ENCODE data around the gene PNKD.

The PNKD gene

DNA sequence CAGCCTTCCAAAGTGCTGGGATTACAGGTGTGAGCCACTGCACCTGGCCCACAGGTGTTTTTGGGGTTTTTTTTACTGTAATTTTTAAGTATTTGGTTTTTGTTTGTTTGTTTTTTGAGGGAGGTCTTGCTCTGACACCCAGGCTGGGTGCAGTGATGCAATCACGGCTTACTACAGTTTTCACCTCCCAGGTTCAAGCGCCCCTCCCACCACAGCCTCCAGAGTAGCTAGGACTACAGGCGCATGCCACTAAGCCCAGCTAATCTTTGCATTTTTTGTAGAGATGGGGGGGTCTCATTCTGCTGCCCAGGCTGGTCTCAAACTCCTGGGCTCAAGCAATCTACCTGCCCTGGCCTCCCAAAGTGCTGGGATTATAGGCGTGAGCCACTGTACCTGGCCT lies 104.5 kb downstream of the PNKD start:
- TF ChIP-seq, protein P1, sequence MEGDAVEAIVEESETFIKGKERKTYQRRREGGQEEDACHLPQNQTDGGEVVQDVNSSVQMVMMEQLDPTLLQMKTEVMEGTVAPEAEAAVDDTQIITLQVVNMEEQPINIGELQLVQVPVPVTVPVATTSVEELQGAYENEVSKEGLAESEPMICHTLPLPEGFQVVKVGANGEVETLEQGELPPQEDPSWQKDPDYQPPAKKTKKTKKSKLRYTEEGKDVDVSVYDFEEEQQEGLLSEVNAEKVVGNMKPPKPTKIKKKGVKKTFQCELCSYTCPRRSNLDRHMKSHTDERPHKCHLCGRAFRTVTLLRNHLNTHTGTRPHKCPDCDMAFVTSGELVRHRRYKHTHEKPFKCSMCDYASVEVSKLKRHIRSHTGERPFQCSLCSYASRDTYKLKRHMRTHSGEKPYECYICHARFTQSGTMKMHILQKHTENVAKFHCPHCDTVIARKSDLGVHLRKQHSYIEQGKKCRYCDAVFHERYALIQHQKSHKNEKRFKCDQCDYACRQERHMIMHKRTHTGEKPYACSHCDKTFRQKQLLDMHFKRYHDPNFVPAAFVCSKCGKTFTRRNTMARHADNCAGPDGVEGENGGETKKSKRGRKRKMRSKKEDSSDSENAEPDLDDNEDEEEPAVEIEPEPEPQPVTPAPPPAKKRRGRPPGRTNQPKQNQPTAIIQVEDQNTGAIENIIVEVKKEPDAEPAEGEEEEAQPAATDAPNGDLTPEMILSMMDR (IDR thresholded peaks at IDR 0.05), result no peak

DNA sequence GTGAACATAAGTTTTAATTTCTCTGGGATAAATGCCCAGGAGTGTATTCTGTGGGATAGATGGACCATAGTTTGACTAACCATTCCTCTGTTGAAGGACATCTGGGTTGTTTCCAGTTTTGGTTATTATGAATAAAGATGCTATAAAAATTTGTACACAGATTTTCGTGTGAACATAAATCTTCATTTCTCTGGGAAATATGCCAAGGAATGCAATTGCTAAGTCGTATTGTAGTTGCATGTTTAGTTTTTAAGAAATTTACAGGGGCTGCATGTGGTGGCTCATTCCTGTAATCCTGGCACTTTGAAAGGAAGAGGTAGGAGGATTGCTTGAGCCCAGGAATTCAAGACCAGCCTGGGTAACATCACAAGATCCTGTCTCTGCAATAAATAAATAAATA lies 104.9 kb downstream of the PNKD start:
- TF ChIP-seq, protein P1 (IDR thresholded peaks at IDR 0.05), result no peak

DNA sequence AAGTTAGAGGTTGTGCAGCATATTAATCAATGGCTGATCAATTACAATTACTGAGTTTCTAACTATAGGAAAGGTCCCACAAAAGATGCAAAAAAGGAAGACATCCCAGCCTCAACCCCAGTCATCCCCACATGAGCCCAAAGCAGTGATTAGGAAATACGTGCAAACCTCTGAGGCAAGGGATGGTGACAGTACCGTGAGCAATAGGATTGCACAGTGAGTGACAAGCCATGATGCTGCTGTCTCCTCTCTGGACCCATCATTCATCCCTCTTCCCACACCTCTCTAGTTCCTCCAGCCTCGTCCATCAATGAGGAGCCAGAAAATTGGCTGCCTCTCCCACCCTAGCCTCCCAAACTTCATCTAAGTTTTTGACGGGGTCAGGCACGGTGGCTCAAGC lies 107.7 kb downstream of the PNKD start:
- TF ChIP-seq, protein P1 (IDR thresholded peaks at IDR 0.05), result no peak

DNA sequence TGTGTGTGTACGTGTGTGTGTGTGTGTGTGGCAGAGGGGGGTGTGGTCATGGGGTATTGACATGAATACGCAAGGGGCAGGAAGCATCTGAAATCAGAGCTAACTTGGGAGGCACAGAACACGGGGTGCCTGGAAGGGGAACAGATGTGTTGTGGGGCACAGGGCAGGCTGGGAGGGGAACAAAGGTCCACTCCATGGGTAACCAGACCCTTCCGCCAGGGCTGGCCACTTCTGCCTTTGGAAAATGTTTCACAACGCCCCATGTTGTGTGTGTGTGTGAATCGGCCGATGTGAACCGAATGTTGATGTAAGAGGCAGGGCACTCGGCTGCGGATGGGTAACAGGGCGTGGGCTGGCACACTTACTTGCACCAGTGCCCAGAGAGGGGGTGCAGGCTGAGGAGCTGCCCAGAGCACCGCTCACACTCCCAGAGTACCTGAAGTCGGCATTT lies 111.6 kb downstream of the PNKD start, which contains the start of gene SLC11A1:
Gene SLC11A1 (plus strand): TSS at position 358 of the 451 bp plus-strand sequence. CDS start 96 bp downstream, outside the sequence.
- TF ChIP-seq, protein P1 (IDR thresholded peaks at IDR 0.05), result no peak

DNA sequence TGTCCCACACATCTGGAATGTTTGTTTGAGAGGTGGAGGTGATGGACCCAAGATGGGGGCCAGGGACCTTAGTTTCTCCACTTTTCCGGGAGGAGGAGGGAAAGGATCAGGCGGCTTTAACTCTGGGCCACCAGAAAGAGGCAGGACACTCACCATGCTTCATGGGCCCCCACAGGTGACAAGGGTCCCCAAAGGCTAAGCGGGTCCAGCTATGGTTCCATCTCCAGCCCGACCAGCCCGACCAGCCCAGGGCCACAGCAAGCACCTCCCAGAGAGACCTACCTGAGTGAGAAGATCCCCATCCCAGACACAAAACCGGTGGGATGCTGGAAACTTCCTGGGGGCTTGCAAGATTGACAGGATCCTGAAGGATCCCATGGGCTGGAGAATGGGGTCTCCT lies 112.5 kb downstream of the PNKD start:
- TF ChIP-seq, protein P1 (IDR thresholded peaks at IDR 0.05), result no peak

DNA sequence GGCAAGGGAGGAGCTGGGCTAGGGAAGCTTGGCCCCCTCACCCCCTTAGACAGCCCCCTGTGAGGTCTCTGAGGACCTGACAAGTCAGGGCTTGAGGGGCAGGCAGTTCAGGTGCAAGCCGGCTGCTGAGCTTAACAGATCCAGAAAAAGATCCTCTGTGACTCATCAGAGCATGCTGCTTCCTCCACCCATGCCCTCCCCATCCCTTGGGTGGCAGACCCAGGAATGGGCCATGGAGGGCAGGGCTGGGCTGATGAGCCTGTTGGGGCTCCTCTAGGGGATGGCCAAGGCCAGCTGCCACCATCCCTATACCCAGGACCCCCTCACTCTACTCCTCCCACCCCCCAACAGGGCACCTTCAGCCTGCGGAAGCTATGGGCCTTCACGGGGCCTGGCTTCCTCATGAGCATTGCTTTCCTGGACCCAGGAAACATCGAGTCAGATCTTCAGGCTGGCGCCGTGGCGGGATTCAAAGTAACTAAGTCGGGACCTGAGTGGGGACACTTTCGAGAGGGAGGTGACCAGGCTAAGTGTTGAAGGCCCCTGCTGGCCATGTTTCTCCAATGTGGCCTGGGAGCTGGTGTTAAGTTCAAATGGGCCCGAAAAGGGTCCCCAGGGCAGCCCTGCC lies 113.7 kb downstream of the PNKD start:
- TF ChIP-seq, protein P1 (IDR thresholded peaks at IDR 0.05), result no peak

DNA sequence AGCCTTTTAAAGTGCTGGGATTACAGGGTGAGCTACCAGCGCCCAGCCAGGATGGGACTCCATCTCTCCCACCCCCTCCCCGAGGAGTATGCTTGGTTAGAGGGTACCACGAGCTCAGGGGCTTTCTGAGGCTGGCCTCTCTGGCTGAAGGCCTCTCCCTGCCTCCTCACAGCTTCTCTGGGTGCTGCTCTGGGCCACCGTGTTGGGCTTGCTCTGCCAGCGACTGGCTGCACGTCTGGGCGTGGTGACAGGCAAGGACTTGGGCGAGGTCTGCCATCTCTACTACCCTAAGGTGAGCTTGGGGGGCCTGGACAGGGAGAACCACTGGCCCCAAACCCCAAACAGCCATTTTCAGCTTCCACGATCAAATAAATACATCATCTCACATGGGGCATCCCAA lies 114.7 kb downstream of the PNKD start:
- TF ChIP-seq, protein P1 (IDR thresholded peaks at IDR 0.05), result no peak
